Stimulated activated CD4-positive, alpha-beta T cell treated with anti-CD3 and anti-CD28 coated beads, Interleukin-15, amount 100 ng/mL, for 48 hours (primary cell): ENCODE data around the gene CORO2B.

Source experiments
- DNase-seq, 2 donors: peaks; one replicate each; pipeline ENCODE4 v3.0.0-alpha.2; 2020; ENCODE audit warnings: low read depth in 2 of 2

Gene CORO2B

DNA sequence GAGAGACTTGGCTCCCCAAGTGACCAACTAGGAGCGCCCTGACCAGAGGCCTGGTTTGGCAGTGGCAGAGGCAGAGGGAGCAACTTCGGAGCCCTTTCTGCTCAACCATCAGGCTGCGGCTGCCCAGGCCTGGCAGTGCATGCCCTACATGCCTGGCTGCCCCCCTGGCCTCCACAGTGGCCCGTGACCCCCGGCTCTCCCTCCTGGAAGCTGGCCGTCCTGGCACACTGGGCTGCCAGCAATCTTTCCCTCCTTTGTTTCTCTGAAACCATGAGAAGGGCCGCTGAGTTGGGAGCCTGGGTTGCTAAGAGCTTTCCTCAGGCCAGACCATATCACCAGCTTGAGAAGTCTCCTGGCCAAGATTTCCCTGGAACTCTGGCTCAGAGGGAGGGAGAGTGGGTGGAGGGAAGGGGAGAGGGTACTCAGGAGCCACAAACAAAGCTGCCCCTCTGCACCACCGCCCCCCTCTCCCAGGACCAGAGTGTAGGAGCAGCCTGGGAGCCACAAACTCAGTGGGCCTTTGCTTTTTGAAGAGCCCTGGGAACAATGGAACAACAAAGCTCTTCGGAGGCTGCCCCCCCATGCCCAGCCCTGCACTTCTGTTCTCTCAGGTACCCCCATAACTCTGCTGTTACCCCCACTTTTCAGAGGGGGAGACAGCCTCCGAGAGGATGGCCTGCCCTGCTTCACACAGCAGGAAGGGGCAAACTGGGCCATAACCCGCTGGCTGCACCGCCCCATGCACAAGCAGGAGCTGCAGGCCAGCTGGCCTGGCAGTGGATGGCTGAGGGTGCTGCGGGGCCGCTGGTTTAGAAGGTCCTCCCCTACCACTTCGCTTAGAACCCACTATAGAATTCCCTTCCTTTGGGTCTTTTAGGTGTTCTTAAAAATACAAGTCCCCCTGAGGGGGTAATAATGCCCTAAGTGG, 11.3 kb downstream of the CORO2B start:
- no peak for DNase-seq

DNA sequence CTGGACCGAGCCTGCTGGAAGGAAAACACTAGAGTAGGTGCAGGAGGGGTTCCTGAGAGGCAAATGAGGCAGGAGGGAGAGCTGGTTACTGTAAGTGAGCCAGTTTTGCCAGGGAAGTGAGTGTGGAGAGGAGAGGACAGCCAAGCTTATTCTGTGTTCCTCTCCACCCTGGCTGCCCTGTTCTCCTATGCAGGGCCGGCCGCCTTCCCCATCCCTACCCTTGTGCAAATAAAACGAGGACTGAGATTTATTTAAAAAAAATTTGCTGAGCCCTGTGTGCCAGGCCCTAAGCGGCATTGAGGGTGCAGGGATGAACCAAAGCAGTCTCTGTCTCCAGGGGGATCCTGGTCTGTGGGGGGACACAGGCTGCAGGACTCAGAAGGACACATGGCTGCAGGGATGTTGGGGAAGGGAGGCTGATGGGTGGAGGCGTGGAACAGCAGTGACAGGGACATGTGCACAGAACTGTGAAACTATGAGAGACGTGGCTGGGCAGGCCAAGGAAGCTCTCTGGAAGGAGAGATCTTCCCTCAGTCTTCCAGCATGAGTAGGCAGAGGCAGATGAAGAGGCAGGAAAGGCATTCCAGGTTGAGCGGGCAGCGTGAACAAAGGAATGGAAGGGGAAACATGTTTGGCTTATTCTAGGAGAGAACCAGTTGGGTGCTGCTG, 12.1 kb downstream of the CORO2B start:
- no peak for DNase-seq

DNA sequence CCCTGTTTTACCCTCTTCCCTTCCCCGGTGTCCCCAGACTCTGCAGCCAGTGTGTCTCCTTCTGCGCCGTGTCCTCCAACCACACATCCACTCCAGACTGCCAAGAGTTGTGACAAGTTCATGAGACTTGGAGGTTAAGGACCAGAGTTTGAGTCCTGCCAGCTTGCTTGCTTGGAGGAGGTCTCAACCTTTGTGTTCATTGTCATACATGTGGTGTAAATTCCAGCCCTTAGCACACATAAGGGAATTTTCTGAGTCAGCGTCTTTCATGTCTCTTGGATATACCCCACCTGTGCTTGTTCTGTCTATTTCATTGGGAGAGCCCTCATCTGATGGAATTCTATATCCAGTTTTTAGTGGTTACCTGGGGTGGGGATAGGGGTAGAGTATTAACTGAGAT, 13.3 kb downstream of the CORO2B start:
- no peak for DNase-seq

DNA sequence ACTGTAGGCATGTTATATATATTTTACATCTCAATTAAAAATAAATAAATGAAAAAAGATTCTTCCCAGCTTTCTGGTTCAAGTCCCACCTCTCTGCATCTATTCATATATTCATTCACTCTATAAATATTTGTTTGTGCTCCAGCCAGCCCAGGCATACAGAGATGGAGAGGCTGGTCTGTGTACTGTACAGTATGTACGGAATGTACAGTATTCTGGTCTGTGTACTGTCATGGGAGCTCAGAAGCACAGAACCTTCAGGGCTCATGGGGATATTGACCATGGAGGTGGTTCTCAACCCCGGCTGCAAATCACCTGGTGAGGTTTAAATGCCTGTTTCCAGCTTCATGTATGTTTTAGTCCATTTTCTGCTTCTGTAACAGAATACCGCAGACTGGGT, 13.8 kb downstream of the CORO2B start:
- no peak for DNase-seq

DNA sequence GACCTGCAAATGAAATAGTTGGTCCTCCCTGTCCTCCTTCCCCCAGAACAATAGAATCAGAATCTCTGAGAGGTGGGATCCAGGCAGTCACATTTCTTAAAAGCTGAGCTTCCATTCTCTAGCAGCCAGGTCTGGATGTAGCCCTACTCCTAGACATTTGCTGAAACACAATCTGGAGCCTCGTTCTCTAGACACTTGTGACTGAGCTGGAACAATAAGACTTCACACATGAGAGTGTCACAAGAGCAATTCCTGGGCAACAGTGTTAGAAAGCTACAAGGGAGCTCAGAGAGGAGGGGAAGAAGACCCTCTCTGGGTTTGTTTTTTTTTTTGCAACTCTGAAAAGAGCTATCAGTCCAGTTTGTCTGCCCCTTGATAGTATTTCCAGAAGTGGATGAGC, 14.5 kb downstream of the CORO2B start:
- no peak for DNase-seq

DNA sequence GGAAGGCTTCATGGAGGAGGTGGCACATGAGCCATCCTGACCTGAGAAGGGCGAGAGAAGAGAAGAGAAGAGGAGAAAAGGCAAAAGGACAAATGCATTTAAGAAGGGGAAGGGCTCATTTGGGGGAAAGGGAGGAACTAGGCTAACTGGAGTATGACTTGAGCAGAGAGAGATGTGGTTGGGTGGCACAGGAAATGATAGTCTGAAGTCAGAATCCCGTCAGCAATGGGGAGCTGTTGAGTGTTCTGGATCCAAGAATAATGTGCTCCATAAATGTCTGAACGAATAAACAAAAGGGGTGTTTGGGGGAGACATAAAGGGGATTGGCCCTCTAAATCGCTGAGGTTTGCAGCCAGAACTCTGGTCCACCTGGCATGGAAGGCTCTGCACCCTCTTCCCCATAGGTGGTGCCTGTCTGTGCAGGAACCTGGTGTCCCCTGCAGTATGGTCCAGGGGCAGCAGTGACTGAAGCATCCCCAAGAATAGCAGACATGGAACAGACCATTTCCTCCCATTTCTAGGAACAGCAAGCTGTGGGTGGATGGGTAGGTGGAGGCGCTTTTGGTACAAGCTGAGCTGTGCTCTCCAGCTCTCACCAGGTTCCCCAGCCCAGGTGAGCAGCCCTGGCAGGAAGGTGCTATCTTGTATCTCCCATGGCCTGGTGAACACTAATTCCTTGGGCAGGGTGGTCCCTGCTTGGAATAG, 15.2 kb downstream of the CORO2B start:
- DNase-seq, result no peak

DNA sequence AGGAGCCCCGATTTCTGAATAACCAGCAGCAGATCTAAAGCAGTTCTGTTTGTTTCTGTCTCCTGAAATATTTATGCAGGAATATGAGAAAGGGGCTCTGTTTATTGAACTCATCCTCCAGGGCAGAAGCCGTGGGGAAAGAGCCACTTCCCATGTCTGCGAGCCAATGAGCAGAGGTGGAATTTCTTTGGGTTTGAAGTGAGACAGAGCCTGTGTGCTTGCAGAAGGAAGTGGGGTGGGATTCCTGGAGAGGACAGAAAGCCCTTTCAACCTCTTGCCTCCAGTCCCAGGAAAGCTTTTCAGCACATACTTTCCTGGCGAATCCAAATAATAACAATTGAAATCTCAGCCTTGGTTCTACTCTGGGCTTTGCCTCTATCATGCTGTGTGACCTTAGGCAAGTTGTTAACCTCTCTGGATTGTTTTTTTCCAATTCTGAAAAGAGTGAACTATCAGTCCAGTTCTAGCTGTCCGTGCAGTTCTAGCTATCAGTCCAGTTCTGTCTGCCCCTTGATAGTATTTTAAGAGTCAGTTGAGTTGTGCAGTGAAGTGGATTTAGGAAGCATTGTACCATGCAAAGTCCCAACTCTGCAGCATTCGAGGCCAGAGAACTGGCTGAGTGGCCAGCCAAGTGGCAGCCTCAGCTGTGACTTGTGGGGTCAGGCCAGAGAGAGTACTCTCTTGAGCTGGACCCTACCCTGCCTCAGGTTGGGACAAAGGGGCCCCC, 15.9 kb downstream of the CORO2B start:
- DNase-seq, result no peak

DNA sequence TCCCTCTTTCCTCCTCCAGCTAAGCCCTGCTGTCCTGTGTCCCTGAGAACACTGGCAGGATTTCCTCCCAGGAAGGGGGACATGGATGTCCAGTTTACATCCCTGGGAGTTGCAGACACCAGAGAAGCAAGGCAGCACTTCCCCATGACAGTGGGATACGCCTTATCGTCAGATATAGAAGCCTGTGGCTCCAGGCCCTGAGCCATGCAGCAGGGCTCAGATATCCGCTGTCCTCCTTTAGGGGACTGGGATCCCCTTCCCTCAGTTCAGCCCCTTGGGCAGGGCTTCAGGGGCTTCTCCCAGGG, 16.4 kb downstream of the CORO2B start:
- no peak for DNase-seq

DNA sequence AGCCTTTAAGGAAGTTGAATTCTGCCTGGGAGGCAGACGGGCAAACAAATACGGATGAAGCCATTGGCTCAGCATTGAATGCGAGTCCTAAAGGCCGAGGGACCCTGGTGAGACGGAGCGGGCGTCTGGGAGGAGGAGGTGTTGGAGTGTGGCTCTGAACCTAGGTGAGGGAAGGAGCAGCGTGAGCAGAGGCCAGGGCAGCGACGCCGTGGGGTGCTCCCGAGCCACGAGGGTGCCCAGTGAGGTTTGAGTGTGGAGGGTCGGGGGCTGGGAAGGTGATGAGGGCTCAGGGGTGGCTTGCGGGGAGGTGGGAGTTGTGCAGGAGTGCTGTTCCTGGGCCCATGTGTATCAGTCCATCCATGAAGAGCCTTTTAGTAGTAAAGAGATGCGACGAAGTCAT, 17.0 kb downstream of the CORO2B start:
- no peak for DNase-seq

DNA sequence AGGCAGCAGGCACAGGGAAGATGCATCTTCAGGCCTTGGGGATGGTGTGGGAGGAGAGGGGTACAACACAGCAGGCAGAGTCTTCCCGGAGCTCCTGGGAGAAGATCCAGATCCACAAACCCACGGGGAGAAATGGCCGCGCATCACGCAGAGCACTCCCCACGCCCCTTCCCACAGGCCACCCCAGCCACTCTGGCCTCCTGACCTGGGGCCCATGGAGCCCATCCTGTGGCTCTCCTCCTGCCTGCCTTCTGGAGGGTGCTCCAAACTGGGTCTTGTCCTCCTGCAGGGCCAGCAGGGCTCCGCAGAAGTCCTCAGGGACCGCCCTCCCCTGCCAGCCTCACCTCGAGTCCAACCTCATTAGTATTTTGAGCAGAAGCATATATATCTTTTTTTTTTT, 17.9 kb downstream of the CORO2B start:
- no peak for DNase-seq

DNA sequence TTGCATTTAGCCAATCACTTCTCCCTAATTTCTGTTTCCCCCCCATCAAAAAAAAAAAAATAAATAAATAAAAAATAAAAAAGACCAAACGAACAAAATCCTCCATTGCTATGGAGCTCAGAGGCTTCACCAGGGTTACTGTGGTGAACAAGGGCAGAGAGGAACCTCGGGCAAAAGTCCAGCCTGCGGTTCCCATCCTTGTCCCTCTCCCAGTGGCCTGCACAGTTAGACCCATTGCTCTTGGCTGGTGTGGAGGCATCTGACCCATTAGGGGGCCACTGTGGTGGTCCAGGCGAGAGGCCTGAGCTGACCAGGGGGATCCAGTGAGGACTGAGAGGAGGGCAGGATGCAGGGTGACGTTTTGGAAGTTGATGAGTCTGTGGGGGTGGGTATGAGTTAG, 18.8 kb downstream of the CORO2B start:
- no peak for DNase-seq

DNA sequence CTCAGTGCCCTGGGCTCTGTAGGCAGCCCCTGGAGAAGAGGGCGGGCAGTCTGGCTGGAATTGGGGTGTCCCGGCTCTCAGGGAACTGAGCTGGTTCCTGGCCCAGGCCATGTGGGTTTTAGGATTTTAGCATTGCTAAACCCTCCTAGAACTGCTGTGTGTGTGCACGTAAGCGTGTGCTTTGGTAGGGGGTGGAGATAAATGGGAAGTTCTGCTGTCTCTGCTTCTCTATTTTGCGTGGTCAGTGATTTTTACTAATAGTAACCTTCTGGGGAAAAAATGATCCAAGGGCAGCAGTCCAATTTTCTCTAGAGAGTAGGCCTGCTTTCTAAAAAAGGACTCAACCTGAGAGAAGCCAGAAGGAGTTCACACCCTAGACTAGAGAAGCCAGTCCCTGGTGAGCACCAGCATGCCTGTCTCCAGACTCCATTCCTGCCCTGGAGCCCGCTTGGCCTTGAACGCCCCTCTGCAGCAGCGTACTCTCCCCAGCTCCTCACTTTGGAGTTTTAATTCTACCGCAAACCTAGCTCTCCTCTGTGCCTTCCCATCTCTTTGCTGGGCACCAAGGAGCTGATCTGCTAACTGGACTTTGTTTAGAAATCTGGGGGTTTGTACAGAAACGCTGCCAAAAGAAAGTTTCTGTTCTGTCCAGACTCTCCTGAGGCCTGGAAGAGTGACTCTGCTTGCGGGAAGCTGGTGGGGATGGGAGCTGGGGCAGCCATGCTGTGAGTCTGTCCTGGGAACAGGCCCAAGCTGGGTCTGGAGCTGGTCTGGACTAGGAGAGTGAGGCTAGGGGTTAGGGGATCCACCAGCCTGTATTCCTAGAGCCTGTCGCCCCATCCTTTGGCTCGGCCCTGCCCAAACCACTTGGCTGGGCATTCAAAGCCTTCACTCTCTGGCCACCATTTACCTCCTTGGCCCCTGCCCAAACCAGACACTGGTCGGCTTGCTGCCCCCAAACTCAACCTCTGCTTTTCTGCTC, 19.7 kb downstream of the CORO2B start:
- DNase-seq, result no peak

DNA sequence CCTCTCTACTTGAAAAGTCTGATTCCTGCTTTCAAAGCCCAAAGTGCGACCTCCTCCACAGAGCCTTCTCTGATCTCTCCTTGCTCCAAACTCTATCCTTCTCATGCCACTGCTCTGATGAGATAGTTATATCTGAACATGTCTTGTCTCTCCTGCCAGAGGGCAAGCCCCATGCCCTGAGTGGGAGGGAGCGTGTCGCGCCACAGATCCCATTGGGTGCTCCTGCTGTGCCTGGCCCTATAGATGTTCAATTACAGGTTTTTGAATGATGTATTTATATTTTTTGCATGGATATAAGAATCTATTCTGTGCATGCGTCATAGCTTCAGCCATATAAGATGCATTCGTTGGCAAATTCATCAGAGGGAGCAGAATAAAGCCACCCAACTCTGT, 20.4 kb downstream of the CORO2B start:
- no peak for DNase-seq

DNA sequence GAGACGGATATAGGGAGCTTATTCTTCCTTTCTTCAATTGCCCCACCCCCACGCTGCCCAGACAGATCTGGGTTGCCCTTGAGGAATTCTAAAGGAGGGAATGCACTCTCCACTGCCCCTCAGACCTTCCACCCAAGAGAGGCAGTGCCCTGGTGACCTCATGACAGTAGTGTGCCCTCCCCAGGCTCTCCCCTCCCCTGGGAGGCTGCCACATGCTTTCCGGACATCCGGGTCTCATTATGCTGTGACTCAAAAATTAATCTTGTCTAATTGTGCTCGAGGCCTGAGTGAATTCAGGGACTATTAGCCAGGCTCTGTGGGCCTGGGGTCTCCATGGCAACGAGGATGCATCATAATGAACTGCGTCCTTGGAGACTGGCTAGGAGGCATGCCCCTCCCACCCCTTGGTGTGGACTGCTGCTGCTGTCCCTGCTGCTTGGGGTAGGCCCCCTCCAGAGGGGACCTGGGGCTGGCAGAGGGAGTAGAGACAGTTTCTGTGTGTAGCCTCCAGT, 20.8 kb downstream of the CORO2B start:
- no peak for DNase-seq

DNA sequence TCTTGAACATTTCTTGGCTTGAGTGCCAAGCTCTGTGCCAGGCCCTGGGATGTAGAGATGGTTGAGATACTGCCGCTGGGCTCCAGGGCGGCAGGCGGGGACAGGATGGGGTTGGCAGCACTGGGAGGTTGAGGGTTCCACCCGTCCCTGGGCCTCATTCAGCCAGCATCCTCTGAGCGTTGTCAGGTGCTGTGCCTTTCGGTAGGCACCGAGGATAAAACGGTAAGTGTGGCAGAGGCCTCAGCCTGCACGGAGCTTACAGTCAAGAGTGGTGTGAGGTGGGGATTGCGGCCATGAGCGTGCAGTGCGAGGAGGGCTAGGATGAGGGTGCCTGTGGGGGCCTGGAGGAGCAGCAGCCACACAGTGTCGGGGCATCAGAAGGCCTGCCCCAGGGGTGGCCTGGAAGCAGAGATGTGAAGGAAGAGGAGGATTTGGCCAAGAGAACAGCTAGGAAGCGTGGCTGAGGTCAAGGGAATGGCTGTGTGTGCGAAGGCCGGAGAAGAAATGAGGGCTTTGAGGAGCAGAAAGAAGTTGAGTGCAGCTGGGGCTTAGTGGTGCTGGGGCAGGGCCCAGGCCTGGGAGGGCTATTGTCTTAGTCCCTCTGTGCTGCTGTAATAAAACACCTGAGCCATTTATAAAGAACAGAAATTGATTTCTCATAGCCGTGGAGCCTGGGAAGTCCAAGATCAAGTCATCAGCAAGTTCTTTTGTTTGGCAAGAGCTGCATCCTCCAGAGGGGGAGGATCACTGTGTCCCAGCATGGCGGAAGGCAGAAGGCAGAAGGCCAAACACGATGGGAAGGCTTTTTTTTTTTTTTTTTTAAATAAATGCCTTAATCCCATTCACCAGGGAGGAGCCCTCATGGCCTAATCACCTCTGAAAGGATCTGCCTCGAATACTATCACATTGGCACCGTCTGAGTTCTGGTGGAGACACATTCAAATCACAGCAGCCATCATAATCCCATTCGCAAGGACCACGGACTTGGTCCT, 22.7 kb downstream of the CORO2B start:
- DNase-seq, result no peak

DNA sequence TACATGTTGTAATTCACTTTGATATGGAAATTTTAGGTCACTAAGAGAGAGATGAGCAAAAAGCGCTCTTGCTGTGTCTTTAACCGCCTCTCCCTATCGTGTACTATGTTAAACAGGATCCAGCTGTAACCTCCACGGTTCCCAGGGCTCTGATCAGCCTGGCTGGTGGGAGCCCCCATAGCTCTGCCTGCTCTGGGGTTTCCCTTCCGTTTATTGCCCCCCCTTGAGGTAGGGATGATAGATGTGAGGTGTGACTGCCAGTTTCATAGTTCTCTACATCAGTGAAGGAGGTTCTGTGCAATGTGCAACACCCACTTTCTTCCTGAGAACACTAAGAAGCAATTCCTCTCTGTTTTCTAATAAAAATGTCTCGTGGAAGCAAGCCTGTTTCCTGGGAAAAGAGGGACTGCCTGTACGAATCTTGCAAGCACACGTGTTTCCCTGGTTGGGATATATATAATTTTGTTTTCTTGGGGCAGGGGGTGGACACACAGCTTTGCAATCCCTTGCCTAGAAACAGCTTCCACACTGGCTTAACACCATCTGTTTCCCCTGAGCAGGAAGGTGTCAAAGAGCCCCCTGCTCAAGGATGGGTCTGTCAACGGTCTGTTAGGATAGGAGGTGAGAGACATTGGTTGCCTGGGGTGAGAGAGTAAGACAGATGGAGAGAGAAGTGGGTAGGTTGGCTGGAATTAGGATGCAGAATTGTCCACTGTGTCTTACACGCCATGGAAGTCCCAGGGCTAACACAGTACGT, 23.8 kb downstream of the CORO2B start:
- no peak for DNase-seq

DNA sequence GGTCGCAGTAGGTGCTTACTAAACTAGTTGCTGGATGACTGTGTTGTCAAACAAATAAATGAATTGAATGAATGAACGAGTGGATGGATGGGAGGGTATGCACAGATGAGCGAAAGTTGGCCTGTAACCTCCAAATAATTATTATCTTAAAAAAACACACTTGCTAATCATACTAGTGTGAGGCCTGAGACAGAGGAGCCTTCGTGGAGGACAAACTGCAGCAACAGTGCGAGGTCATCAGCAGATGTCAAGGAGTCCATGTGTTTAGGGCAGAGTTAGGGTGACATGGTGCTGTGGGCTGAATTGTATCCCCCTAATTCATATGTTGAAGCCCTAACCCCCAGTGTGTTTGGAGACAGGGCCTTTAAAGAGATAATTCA, 24.4 kb downstream of the CORO2B start:
- DNase-seq, result no peak

DNA sequence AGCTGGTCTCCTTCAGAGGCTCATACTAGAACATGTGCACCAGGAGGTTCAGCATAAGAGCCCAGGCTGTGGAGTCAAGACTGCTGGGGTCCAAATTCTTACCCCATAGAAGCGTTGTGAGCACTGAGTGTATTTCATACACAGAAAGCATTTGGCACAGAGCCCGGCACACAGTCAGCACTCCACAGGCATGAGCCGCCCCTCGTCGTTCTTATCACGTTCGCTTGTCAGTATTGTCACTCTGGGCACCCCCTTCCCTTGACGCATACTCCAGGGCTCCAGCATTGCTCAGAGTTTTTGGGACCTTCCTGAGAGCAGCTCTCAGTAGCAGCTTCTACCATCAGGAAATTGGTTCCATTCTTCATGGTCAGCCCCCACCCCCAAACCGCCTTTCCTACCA, 25.2 kb downstream of the CORO2B start:
- no peak for DNase-seq
